ENCODE results near the gene PIH1D2. TPM values are rescaled to one million over a fixed set of nuclear protein-coding genes. Genes with fewer than 3 reads are reported as not detected.

The PIH1D2 gene
- total and polyA plus RNA-seq, 12 donors, result 0.91 to 3.7 (median 2.2) TPM

GRCh38 chr11:112024773-112025678 lies 48.8 kb downstream of the PIH1D2 start, which contains the start of gene DLAT:
DLAT (plus strand) TSS chr11:112025408; CDS start chr11:112025473, 65 bp downstream.
- peak; percentile 83 to 92 (median 87) for DNase-seq
- no peaks in the 10 kb centered on the region for H3K27me3 ChIP-seq
- intact Hi-C loops (cut with DNase I), result no loop called here
- peaks cover 0 to 15% of the 10 kb centered on the region in 2 donors for H3K4me1 ChIP-seq (replicated peaks in 1 of 2)
- H3K27ac ChIP-seq, result peak within 1 kb of the TSS; percentile 82 to 94 (median 91)
- peak within 1 kb of the TSS; percentile 36 to 88 (median 78) for H3K4me3 ChIP-seq
- H3K36me3 ChIP-seq (replicated peaks in 1 of 2), result peaks cover 0 to 30% of the 10 kb centered on the region in 2 donors
- no peak for TF ChIP-seq CTCF (IDR thresholded peaks at IDR 0.05)
- TF ChIP-seq POLR2A (IDR thresholded peaks at IDR 0.05), result peak; percentile 44 to 56
- WGBS, 4 donors, result 0 to 1% (median 1%) methylated on average over 42 to 71 of the region's 71 CpGs
- H3K9me3 ChIP-seq (replicated peaks in 1 of 3), result no peaks in the 10 kb centered on the region

GRCh38 chr11:112024178-112024772 lies 49.5 kb downstream of the PIH1D2 start:
- intact Hi-C loops (cut with DNase I), result no loop called here
- Histone ChIP-seq H3K27me3 (no peaks in the 10 kb centered on the region), H3K27ac (peak overlapping the region; percentile 82 to 94 (median 91)), H3K4me3 (peak overlapping the region in 3 of 4 donors; percentile 36 to 80 (median 75)), H3K4me1 (replicated peaks in 1 of 2) (peaks cover 0 to 15% of the 10 kb centered on the region in 2 donors), H3K9me3 (replicated peaks in 1 of 3) (no peaks in the 10 kb centered on the region), H3K36me3 (replicated peaks in 1 of 2) (peaks cover 0 to 30% of the 10 kb centered on the region in 2 donors)
- no peak for DNase-seq
- 29 to 36% (median 32%) methylated on average over 10 of the region's 10 CpGs for WGBS, 4 donors
- TF ChIP-seq POLR2A (IDR thresholded peaks at IDR 0.05) (no peak), CTCF (IDR thresholded peaks at IDR 0.05) (no peak)

GRCh38 chr11:112023104-112023503 lies 50.7 kb downstream of the PIH1D2 start:
- intact Hi-C loops (cut with DNase I), result no loop called here
- no peaks in the 10 kb centered on the region for H3K9me3 ChIP-seq (replicated peaks in 1 of 3)
- H3K27me3 ChIP-seq, result no peaks in the 10 kb centered on the region
- 90 to 96% (median 93%) methylated on average over 3 of the region's 3 CpGs for WGBS, 4 donors
- H3K27ac ChIP-seq, result no peak overlapping the region
- peaks cover 0 to 30% of the 10 kb centered on the region in 2 donors for H3K36me3 ChIP-seq (replicated peaks in 1 of 2)
- no peak for TF ChIP-seq POLR2A (IDR thresholded peaks at IDR 0.05)
- no peak overlapping the region for H3K4me3 ChIP-seq
- H3K4me1 ChIP-seq (replicated peaks in 1 of 2), result peaks cover 0 to 15% of the 10 kb centered on the region in 2 donors
- DNase-seq, result no peak

GRCh38 chr11:112019066-112019465 lies 54.8 kb downstream of the PIH1D2 start:
- 87 to 92% (median 90%) methylated on average over 5 of the region's 5 CpGs for WGBS, 4 donors
- DNase-seq, result no peak
- Histone ChIP-seq H3K4me3 (no peak overlapping the region), H3K27me3 (no peaks in the 10 kb centered on the region), H3K4me1 (replicated peaks in 1 of 2) (peaks cover 6 to 24% of the 10 kb centered on the region in 2 donors), H3K36me3 (replicated peaks in 1 of 2) (peaks cover 0 to 35% of the 10 kb centered on the region in 2 donors), H3K27ac (no peak overlapping the region), H3K9me3 (replicated peaks in 1 of 3) (no peaks in the 10 kb centered on the region)
- intact Hi-C loops (cut with DNase I), result no loop called here
- TF ChIP-seq CTCF (IDR thresholded peaks at IDR 0.05) (no peak), POLR2A (IDR thresholded peaks at IDR 0.05) (no peak)

Small RNAs within 50 kb of the gene (small RNA-seq; reads per million reads assigned to genes)
- gene AP000907.3 (0 reads per million in 2 donors), gene RNU6-893P (0 reads per million in 2 donors)

Other genes with a start within 250 kb of the PIH1D2 start
- 10 to 100 TPM; 23.6 to 40.7 (median 30.1) TPM for gene ALG9, start 202.4 kb downstream of the PIH1D2 start, total RNA-seq
- gene ALG9, start 202.4 kb downstream of the PIH1D2 start, polyA plus RNA-seq, result 10 to 100 TPM; 43.8 to 53.6 (median 50.6) TPM
- gene FDXACB1, start 194.9 kb downstream of the PIH1D2 start, total RNA-seq, result 1 to 10 TPM; 2.3 to 6.3 (median 3.9) TPM
- 1 to 10 TPM; 2.6 to 4.2 (median 3.5) TPM for gene FDXACB1, start 194.9 kb downstream of the PIH1D2 start, polyA plus RNA-seq
- gene CFAP68, start 194.5 kb downstream of the PIH1D2 start, total RNA-seq, result 10 to 100 TPM; 26.6 to 60.7 (median 37.3) TPM
- gene CFAP68, start 194.5 kb downstream of the PIH1D2 start, polyA plus RNA-seq, result 10 to 100 TPM; 46.5 to 80.4 (median 59.6) TPM
- gene CRYAB, start 162.2 kb downstream of the PIH1D2 start, total RNA-seq, result 10 to 100 TPM in 8 of 9 donors, 1 to 10 TPM in 1; 6.8 to 87.7 (median 52.3) TPM
- 100 to 1,000 TPM in 1 of 3 donors, 10 to 100 TPM in 2; 77.8 to 108 (median 99.0) TPM for gene CRYAB, start 162.2 kb downstream of the PIH1D2 start, polyA plus RNA-seq
- gene HSPB2, start 161.3 kb downstream of the PIH1D2 start, total RNA-seq, result 1 to 10 TPM in 4 of 9 donors, under 1 TPM in 3, not detected in 2; 0.55 to 2.3 (median 1.2) TPM
- gene HSPB2, start 161.3 kb downstream of the PIH1D2 start, polyA plus RNA-seq, result 1 to 10 TPM in 2 of 3 donors, under 1 TPM in 1; 0.51 to 6.1 (median 3.9) TPM
- gene C11orf52, start 155.1 kb downstream of the PIH1D2 start, total RNA-seq, result 1 to 10 TPM in 5 of 9 donors, under 1 TPM in 2, not detected in 2; 0.53 to 4.2 (median 2.5) TPM
- 1 to 10 TPM in 2 of 3 donors, under 1 TPM in 1; 0.68 to 1.9 (median 1.7) TPM for gene C11orf52, start 155.1 kb downstream of the PIH1D2 start, polyA plus RNA-seq
- 10 to 100 TPM; 14.8 to 56.0 (median 46.5) TPM for gene DIXDC1, start 136.7 kb downstream of the PIH1D2 start, total RNA-seq
- gene DIXDC1, start 136.7 kb downstream of the PIH1D2 start, polyA plus RNA-seq, result 10 to 100 TPM in 2 of 3 donors, 1 to 10 TPM in 1; 7.9 to 30.1 (median 11.5) TPM
- gene DLAT, start 48.6 kb downstream of the PIH1D2 start, total RNA-seq, result 10 to 100 TPM; 18.9 to 95.1 (median 28.7) TPM
- gene DLAT, start 48.6 kb downstream of the PIH1D2 start, polyA plus RNA-seq, result 10 to 100 TPM in 1 of 3 donors, 1 to 10 TPM in 2; 7.6 to 75.3 (median 8.1) TPM
- 10 to 100 TPM in 8 of 9 donors, 1 to 10 TPM in 1; 9.8 to 40.5 (median 17.1) TPM for gene NKAPD1, start 282 bp upstream of the PIH1D2 start, total RNA-seq
- 10 to 100 TPM in 2 of 3 donors, 1 to 10 TPM in 1; 9.8 to 34.5 (median 10.3) TPM for gene NKAPD1, start 282 bp upstream of the PIH1D2 start, polyA plus RNA-seq
- 100 to 1,000 TPM in 2 of 9 donors, 10 to 100 TPM in 7; 23.8 to 304 (median 67.0) TPM for gene TIMM8B, start 12.7 kb upstream of the PIH1D2 start, total RNA-seq
- 100 to 1,000 TPM in 2 of 3 donors, 10 to 100 TPM in 1; 77.8 to 145 (median 117) TPM for gene TIMM8B, start 12.7 kb upstream of the PIH1D2 start, polyA plus RNA-seq
- gene SDHD, start 12.9 kb upstream of the PIH1D2 start, total RNA-seq, result 100 to 1,000 TPM in 8 of 9 donors, 10 to 100 TPM in 1; 66.8 to 149 (median 119) TPM
- 100 to 1,000 TPM in 1 of 3 donors, 10 to 100 TPM in 2; 47.6 to 128 (median 65.0) TPM for gene SDHD, start 12.9 kb upstream of the PIH1D2 start, polyA plus RNA-seq
- gene IL18, start 90.1 kb upstream of the PIH1D2 start, total RNA-seq, result 10 to 100 TPM in 5 of 9 donors, 1 to 10 TPM in 3, under 1 TPM in 1; 0.72 to 49.4 (median 11.9) TPM
- gene IL18, start 90.1 kb upstream of the PIH1D2 start, polyA plus RNA-seq, result 10 to 100 TPM in 2 of 3 donors, 1 to 10 TPM in 1; 5.3 to 25.9 (median 11.8) TPM
- gene TEX12, start 93.4 kb upstream of the PIH1D2 start, total RNA-seq, result under 1 TPM in 1 of 9 donors, not detected in 8; 0.11 TPM
- under 1 TPM in 1 of 3 donors, not detected in 2; 0.07 TPM for gene TEX12, start 93.4 kb upstream of the PIH1D2 start, polyA plus RNA-seq
- gene BCO2, start 101.5 kb upstream of the PIH1D2 start, total RNA-seq, result 10 to 100 TPM; 26.0 to 72.6 (median 48.0) TPM
- gene BCO2, start 101.5 kb upstream of the PIH1D2 start, polyA plus RNA-seq, result 100 to 1,000 TPM in 1 of 3 donors, 10 to 100 TPM in 2; 40.4 to 139 (median 91.1) TPM
- gene PTS, start 152.4 kb upstream of the PIH1D2 start, total RNA-seq, result 100 to 1,000 TPM in 3 of 9 donors, 10 to 100 TPM in 6; 47.2 to 390 (median 71.9) TPM
- 100 to 1,000 TPM in 2 of 3 donors, 10 to 100 TPM in 1; 84.7 to 146 (median 134) TPM for gene PTS, start 152.4 kb upstream of the PIH1D2 start, polyA plus RNA-seq
- gene PLET1, start 186.8 kb upstream of the PIH1D2 start, total RNA-seq, result not detected
- gene PLET1, start 186.8 kb upstream of the PIH1D2 start, polyA plus RNA-seq, result not detected